Renal pelvis (tissue), 4 donors: ENCODE data around the gene EXOC6B. TPM values are rescaled to one million over a fixed set of nuclear protein-coding genes. Genes with fewer than 3 reads are reported as not detected.
"Not testable (repeated sequence)": the region's sequence is repeated elsewhere in the genome, so short reads cannot be mapped to it uniquely, and the experiment has no call there.

Experiments used
- DNase-seq: peaks from one replicate; pipeline ENCODE4 v3.0.0-alpha.2; 2013
- polyA plus RNA-seq, 3 donors: library from polyadenylated mRNA; unstranded; fragments of 120-200 nt; gene quantifications; one replicate each; pipeline ENCODE4 v1.2.1, GENCODE V29; 2013; ENCODE audit not compliant: insufficient read length in 3 of 3

EXOC6B gene
- polyA plus RNA-seq, 3 donors = 20.0 to 24.6 (median 21.8) TPM

GRCh38 chr2:72554381-72554780, 271.5 kb downstream of the EXOC6B start:
- no peak for DNase-seq

- no peak for DNase-seq
Measured at GRCh38 chr2:72548081-72548764, 277.6 kb downstream of the EXOC6B start.

- no peak for DNase-seq
Measured at GRCh38 chr2:72545790-72546189, 280.0 kb downstream of the EXOC6B start.

- no peak for DNase-seq
Measured at GRCh38 chr2:72544554-72544953, 281.3 kb downstream of the EXOC6B start.

- DNase-seq = no peak
Measured at GRCh38 chr2:72543497-72544216, 282.2 kb downstream of the EXOC6B start.

GRCh38 chr2:72539071-72539552, 286.7 kb downstream of the EXOC6B start:
- no peak for DNase-seq

GRCh38 chr2:72538486-72538885, 287.3 kb downstream of the EXOC6B start:
- no peak for DNase-seq

- DNase-seq = not testable (repeated sequence)
Measured at GRCh38 chr2:72535586-72535985, 290.2 kb downstream of the EXOC6B start.

- no peak for DNase-seq
Measured at GRCh38 chr2:72533765-72534164, 292.1 kb downstream of the EXOC6B start.

GRCh38 chr2:72527424-72527823, 298.4 kb downstream of the EXOC6B start:
- DNase-seq = no peak

GRCh38 chr2:72526623-72527022, 299.2 kb downstream of the EXOC6B start:
- DNase-seq = no peak

GRCh38 chr2:72524071-72524470, 301.8 kb downstream of the EXOC6B start:
- no peak for DNase-seq

GRCh38 chr2:72515696-72516095, 310.1 kb downstream of the EXOC6B start:
- no peak for DNase-seq

GRCh38 chr2:72513011-72513410, 312.8 kb downstream of the EXOC6B start:
- no peak for DNase-seq

GRCh38 chr2:72512376-72512775, 313.5 kb downstream of the EXOC6B start:
- DNase-seq = no peak

- DNase-seq = no peak
Measured at GRCh38 chr2:72511906-72512305, 313.9 kb downstream of the EXOC6B start.

GRCh38 chr2:72497763-72498162, 328.1 kb downstream of the EXOC6B start:
- no peak for DNase-seq

GRCh38 chr2:72496479-72496878, 329.4 kb downstream of the EXOC6B start:
- no peak for DNase-seq

GRCh38 chr2:72494392-72494791, 331.4 kb downstream of the EXOC6B start:
- no peak for DNase-seq

- not testable (repeated sequence) for DNase-seq
Measured at GRCh38 chr2:72484622-72485021, 341.2 kb downstream of the EXOC6B start.

- DNase-seq = no peak
Measured at GRCh38 chr2:72483346-72483745, 342.5 kb downstream of the EXOC6B start.

- DNase-seq = no peak
Measured at GRCh38 chr2:72475246-72475645, 350.6 kb downstream of the EXOC6B start.

- DNase-seq = no peak
Measured at GRCh38 chr2:72457801-72458516, 367.9 kb downstream of the EXOC6B start.
